Smooth muscle cell (in vitro differentiated cells): ENCODE data around the gene DENND1A. TPM values are rescaled to one million over a fixed set of nuclear protein-coding genes. Genes with fewer than 3 reads are reported as not detected.

Experiments used
- DNase-seq: peaks from one replicate; lab custom pipeline; 2025; ENCODE audit not compliant: unreplicated experiment; lab: John Stamatoyannopoulos, UW
- H2AFZ ChIP-seq: fragments of 200-600 bp; sonication (generic); 2 replicates; pipeline ENCODE4 v1.6.0; 2016; ENCODE audit warnings: antibody characterized with exemption, low read depth, mild to moderate bottlenecking
- H3F3A ChIP-seq: fragments of 200-600 bp; sonication (generic); 2 replicates; pipeline ENCODE4 v1.6.0; 2017; ENCODE audit warnings: antibody characterized with exemption, low read depth
- H3K27ac ChIP-seq: fragments of 200-600 bp; sonication (generic); 2 replicates; pipeline ENCODE4 v1.5.1; 2016; ENCODE audit warnings: low read depth, mild to moderate bottlenecking
- H3K27me3 ChIP-seq: fragments of 200-600 bp; sonication (generic); 2 replicates; pipeline ENCODE4 v1.6.1; 2016; ENCODE audit warnings: low read depth, mild to moderate bottlenecking
- H3K36me3 ChIP-seq: fragments of 200-600 bp; sonication (generic); 2 replicates; pipeline ENCODE4 v1.5.1; 2016; ENCODE audit warnings: low read depth
- H3K4me1 ChIP-seq: fragments of 200-600 bp; sonication (generic); 2 replicates; pipeline ENCODE4 v1.5.1; 2016; ENCODE audit warnings: low read depth
- H3K4me2 ChIP-seq: fragments of 200-600 bp; sonication (generic); 2 replicates; pipeline ENCODE4 v1.6.0; 2016; ENCODE audit warnings: mild to moderate bottlenecking
- H3K4me3 ChIP-seq: fragments of 200-600 bp; sonication (generic); 2 replicates; pipeline ENCODE4 v1.5.1; 2016; ENCODE audit warnings: mild to moderate bottlenecking
- H3K79me2 ChIP-seq: fragments of 200-600 bp; sonication (generic); 2 replicates; pipeline ENCODE4 v1.6.0; 2016; ENCODE audit warnings: low read depth, mild to moderate bottlenecking
- H3K9ac ChIP-seq: fragments of 200-600 bp; sonication (generic); 2 replicates; pipeline ENCODE4 v1.6.0; 2016; ENCODE audit warnings: low read depth
- H3K9me3 ChIP-seq: fragments of 200-600 bp; sonication (generic); replicated peaks from 2 replicates; pipeline ENCODE4 v1.5.1; 2016; ENCODE audit warnings: low read depth
- H4K20me1 ChIP-seq: fragments of 200-600 bp; sonication (generic); 2 replicates; pipeline ENCODE4 v1.6.0; 2016; ENCODE audit warnings: low read depth
- CTCF ChIP-seq: fragments of 200-600 bp; sonication (generic); IDR thresholded peaks from 2 replicates; pipeline ENCODE4 v1.5.1; 2017; ENCODE audit warnings: borderline replicate concordance, mild to moderate bottlenecking, antibody characterized with exemption; ENCODE audit not compliant: insufficient read depth, poor library complexity, severe bottlenecking
- WGBS: methylation state at CpG from one replicate; pipeline ENCODE4 v1.1.7; 2016; ENCODE audit warnings: low lambda C conversion rate; 5-methylcytosine and 5-hydroxymethylcytosine counted together
- polyA plus RNA-seq: library from polyadenylated mRNA; unstranded; fragments of >200 nt; fragmentation: Nextera tagmentation; extraction: Ambion mirVana; gene quantifications from 2 replicates; pipeline ENCODE4 v1.2.1, GENCODE V29; 2016
- total RNA-seq: library from RNA; depleted of rRNA; stranded (reverse); fragments of >200 nt; gene quantifications from 2 replicates; pipeline ENCODE4 v1.2.3, GENCODE V29; 2014

Gene DENND1A
- total and polyA plus RNA-seq, 2 experiments from 2014 or later, result 8.1 to 20.2 TPM

GRCh38 chr9:123975871-123976270, 45.9 kb upstream of the DENND1A start:
- H3K79me2 ChIP-seq, result no peaks in the 10 kb centered on the region
- no peaks in the 10 kb centered on the region for H3K9me3 ChIP-seq
- H3K4me1 ChIP-seq, result no peaks in the 10 kb centered on the region
- no peak for TF ChIP-seq CTCF
- no peak overlapping the region for H2AFZ ChIP-seq
- H3K27me3 ChIP-seq, result peaks cover 31% of the 10 kb centered on the region
- no peak overlapping the region for H3K4me2 ChIP-seq
- no peak overlapping the region for H3K9ac ChIP-seq
- peaks cover 4% of the 10 kb centered on the region for H3F3A ChIP-seq
- WGBS, result 30% methylated on average over 3 of the region's 3 CpGs
- H4K20me1 ChIP-seq, result no peaks in the 10 kb centered on the region
- no peaks in the 10 kb centered on the region for H3K36me3 ChIP-seq
- no peak overlapping the region for H3K27ac ChIP-seq
- no peak overlapping the region for H3K4me3 ChIP-seq
- no peak for DNase-seq

- no peaks in the 10 kb centered on the region for H3K4me1 ChIP-seq
- no peak overlapping the region for H3K27ac ChIP-seq
- H3K27me3 ChIP-seq, result peaks cover 30% of the 10 kb centered on the region
- no peaks in the 10 kb centered on the region for H3K79me2 ChIP-seq
- no peak for DNase-seq
- whole genome bisulfite sequencing, result 79% methylated on average over 12 of the region's 12 CpGs
- peaks cover 4% of the 10 kb centered on the region for H3F3A ChIP-seq
- no peak overlapping the region for H3K9ac ChIP-seq
- H3K4me3 ChIP-seq, result no peak overlapping the region
- TF ChIP-seq CTCF, result no peak
- H3K4me2 ChIP-seq, result no peak overlapping the region
- no peaks in the 10 kb centered on the region for H3K36me3 ChIP-seq
- H4K20me1 ChIP-seq, result no peaks in the 10 kb centered on the region
- H2AFZ ChIP-seq, result no peak overlapping the region
- H3K9me3 ChIP-seq, result no peaks in the 10 kb centered on the region
These were observed 44.5 kb upstream of the DENND1A start for GRCh38 chr9:123974471-123974870.

DNA sequence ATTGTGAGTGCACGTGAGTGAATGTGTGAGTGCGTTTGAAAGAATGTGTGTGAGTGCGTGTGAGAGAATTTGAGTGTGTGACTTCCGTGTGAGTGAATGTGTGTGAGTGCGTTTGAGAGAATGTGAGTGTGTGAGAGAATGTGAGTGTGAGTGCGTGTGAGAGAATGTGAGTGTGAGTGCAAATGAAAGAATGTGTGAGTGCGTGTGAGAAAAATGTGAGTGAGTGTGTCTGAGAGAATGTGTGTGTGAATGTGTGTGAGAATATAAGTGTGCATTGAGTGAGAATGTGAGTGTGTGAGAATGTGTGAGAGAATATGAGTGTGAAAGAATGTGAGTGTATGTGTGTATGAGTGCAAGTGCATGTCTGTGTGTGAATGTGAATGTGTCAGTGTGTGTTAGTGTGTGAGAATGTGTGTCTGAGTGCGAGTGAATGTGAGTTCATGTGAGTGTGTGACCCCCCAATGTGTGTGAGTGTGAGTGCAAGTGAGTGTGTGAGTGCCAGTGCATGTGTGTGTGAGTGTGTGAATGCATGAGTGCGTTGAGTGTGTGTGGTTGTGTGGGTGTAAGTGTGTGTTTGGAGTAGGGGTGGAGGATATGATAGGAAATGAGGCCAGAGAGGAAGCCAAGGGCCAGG, 43.8 kb upstream of the DENND1A start:
- H3K4me1 ChIP-seq, result no peaks in the 10 kb centered on the region
- H3K9ac ChIP-seq, result no peak overlapping the region
- no peak overlapping the region for H3K4me3 ChIP-seq
- DNase-seq, result no peak
- H3K36me3 ChIP-seq, result no peaks in the 10 kb centered on the region
- WGBS, result 91% methylated on average over 9 of the region's 9 CpGs
- no peaks in the 10 kb centered on the region for H3K9me3 ChIP-seq
- no peak overlapping the region for H3K4me2 ChIP-seq
- H3K79me2 ChIP-seq, result no peaks in the 10 kb centered on the region
- H4K20me1 ChIP-seq, result no peaks in the 10 kb centered on the region
- no peak overlapping the region for H3K27ac ChIP-seq
- no peak for TF ChIP-seq CTCF
- no peak overlapping the region for H2AFZ ChIP-seq
- peaks cover 32% of the 10 kb centered on the region for H3K27me3 ChIP-seq
- peaks cover 4% of the 10 kb centered on the region for H3F3A ChIP-seq

DNA sequence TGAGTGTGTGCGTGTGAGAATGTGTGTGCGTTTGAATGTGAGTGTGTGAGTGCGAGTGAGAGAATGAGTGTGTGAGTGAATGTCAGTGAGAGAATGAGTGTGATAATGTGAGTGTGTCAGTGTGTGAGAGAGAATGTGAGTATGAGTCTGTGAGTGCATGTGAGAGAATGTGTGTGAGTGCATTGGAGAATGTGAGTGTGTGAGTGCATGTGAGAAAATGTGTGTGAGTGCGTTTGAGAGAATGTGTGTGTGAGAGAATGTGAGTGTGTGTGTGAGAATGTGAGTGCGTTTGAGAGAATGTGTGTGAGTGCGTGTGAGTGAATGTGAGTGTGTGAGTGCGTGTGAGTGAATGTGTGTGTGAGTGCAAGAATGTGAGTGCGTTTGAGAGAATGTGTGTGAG, 42.7 kb upstream of the DENND1A start:
- H3K79me2 ChIP-seq, result no peaks in the 10 kb centered on the region
- 100% methylated on average over 8 of the region's 8 CpGs for WGBS
- no peaks in the 10 kb centered on the region for H3K9me3 ChIP-seq
- H3K27ac ChIP-seq, result no peak overlapping the region
- H3K36me3 ChIP-seq, result no peaks in the 10 kb centered on the region
- H3F3A ChIP-seq, result peaks cover 4% of the 10 kb centered on the region
- no peak overlapping the region for H3K9ac ChIP-seq
- H3K4me1 ChIP-seq, result no peaks in the 10 kb centered on the region
- no peak overlapping the region for H3K4me2 ChIP-seq
- H3K4me3 ChIP-seq, result no peak overlapping the region
- H2AFZ ChIP-seq, result no peak overlapping the region
- peaks cover 40% of the 10 kb centered on the region for H3K27me3 ChIP-seq
- H4K20me1 ChIP-seq, result no peaks in the 10 kb centered on the region
- TF ChIP-seq CTCF, result no peak
- DNase-seq, result no peak
